Mucosa of gallbladder (tissue), 1 donor: ENCODE measurements around the gene TPR. TPM values are rescaled to one million over a fixed set of nuclear protein-coding genes. Genes with fewer than 3 reads are reported as not detected.
"Not testable (repeated sequence)": the region's sequence is repeated elsewhere in the genome, so short reads cannot be mapped to it uniquely, and the experiment has no call there.

Source experiments
- DNase-seq: peaks from one replicate; pipeline ENCODE4 v3.0.0-alpha.2; 2020; ENCODE audit warnings: low spot score
- total RNA-seq: library from RNA; stranded (reverse); gene quantifications from one replicate; pipeline ENCODE4 v1.2.1, GENCODE V29; 2021
- donor health status: DM: no; HTN: no; CAD: no.

The TPR gene
- total RNA-seq, result 75.8 TPM

DNA sequence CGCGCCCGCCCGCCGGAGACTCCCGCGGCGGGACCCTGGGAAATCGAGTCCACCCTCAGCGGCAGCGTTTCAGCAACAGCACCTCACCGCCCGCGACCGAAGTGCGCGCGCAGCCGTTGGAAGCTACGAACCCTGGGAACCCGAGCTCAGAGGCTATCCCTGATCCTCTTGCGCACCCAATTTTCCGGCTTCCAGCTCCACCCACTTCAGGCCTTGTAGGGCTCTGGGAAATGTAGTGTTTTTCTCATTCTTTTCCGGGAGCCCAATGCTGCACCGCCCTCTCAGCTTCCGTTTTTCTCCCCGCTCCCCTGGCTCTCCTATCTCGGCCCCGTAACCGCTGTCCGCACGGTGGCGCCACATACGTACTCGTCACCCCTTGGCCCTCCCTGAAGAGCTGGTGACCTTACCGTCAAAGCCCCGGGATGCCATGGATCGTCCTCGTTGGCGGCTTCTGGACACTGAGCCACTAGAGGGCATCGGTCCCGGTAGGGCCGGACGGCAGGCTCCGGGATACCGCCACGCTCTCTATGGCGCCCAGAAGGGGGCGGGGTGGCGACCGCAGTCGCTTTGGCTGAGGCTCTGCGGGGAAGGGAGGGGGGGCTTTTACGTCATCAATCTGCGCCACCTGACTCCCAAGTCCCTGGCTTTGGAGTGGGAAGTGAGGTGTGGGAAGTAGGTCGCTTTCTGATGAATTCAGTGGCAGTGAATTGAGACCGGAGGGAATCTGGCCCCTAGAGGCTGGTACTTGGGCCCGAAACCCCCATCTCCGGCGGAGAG is at the start of gene TPR, which contains the start of gene ODR4:
TSS of gene TPR (minus strand) at position 102 of the 777 bp plus-strand sequence. CDS start 225 bp downstream, outside the sequence.
TSS of gene ODR4 (plus strand) at position 687 of the 777 bp plus-strand sequence. CDS start 3,948 bp downstream, outside the sequence.
- DNase-seq, result peak; percentile 98

GRCh38 chr1:186424539-186424938 is 49.5 kb upstream of the TPR start:
- DNase-seq, result no peak

DNA sequence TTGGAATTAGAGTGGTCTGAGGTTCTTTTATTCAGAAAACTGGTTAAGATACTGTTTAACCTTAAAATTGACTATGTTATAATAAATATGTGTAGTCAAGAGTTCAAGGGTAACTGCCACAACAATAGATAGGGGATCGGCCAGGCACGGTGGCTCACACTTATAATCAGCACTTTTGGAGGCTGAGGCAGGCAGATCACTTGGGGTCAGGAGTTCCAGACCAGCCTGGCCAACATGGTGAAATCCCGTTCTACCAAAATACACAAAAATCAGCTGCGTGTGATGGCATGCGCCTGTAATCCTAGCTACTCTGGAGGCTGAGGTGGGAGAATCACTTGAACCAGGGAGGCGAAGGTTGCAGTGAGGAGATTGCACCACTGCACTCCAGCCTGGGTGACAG is 46.4 kb upstream of the TPR start:
- no peak for DNase-seq

GRCh38 chr1:186420923-186421322 is 45.9 kb upstream of the TPR start:
- no peak for DNase-seq

- DNase-seq, result no peak
Observed at GRCh38 chr1:186420311-186420710, 45.3 kb upstream of the TPR start.

DNA sequence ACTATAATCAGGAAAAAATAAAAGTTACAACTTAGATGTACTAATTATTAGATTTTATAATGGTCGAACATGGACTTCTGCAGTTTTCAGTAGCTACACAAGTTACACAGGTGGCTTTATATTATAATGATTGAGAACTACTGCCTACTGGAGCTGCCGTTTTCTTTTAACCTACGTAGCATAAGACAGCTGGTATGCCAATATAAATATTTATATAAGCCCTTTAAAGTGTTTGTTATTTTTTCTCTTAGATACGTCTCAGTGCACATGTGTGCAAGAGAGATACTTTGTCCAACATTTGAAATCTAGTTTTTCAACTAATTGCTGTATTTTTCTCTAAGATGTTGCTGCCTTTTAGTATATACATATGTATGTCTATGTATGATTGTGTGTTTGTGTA is 43.5 kb upstream of the TPR start:
- DNase-seq, result no peak

- DNase-seq, result no peak
Observed at GRCh38 chr1:186413319-186413718, 38.3 kb upstream of the TPR start.

- DNase-seq, result no peak
Observed at GRCh38 chr1:186409091-186409490, 34.0 kb upstream of the TPR start.

DNA sequence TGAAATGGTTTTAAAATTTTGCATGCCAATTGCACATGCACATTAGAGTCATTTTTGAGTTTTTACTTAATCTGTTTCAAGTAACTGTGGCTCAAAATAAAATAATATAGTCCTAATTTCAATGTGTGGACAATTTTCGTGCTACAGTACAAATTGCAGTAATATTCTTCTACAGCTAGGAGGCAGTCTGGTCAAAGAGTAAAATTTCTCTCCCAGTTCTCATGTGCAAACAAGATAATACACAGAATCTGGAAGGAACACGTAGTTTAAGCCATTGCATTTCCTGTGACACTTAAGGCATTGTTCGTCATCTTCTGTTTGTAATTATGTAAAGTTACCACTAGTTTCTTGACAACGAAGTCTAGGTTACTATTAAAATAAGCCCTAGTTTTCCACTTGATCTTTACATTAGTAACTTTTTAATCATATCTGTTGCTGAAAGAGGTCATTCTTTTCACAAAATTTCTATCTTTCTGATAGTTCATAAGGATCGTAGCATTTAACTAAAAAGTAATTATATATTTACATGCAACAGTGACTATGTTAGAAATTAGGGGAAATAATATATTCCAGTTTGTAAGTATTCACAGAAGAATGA is 29.5 kb upstream of the TPR start:
- no peak for DNase-seq

- no peak for DNase-seq
Observed at GRCh38 chr1:186403632-186404031, 28.6 kb upstream of the TPR start.

- not testable (repeated sequence) for DNase-seq
Observed at GRCh38 chr1:186401446-186401845, 26.4 kb upstream of the TPR start.

GRCh38 chr1:186392711-186393110 is 17.7 kb upstream of the TPR start:
- not testable (repeated sequence) for DNase-seq

DNA sequence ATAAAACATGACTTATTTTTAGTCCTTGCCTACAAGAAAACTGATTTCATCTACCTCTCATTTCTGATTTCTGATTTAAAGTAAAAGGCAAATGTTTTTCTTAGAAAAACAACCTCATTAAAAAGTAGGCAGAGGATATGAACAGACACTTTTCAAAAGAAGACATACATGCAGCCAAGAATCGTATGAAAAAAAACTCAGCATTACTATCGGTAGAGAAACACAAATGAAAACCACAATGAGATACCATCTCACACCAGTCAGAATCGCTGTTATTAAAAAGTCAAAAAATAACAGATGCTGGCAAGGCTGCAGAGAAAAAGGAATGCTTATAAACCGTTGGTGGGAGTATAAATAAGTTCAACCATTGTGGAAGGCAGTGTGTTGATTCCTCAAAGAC is 16.8 kb upstream of the TPR start:
- no peak for DNase-seq

DNA sequence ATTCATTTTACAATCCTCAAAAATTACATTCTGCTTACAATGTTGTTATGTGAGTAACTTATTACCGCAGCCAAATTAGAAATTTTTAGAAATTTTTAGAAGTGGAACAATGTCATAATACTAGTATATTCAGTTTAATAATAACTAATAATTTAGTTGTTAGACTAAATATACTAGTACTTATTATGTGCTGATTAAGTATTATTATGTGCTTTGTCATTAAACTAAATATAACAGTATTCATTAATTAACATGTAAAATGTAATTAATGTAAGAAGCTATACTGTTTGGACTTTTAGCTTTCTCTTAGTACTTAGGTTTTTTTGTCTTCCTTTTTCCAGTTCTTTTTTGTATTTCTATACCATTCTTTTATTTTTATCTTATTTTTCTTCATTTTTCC is 15.9 kb upstream of the TPR start:
- DNase-seq, result no peak

DNA sequence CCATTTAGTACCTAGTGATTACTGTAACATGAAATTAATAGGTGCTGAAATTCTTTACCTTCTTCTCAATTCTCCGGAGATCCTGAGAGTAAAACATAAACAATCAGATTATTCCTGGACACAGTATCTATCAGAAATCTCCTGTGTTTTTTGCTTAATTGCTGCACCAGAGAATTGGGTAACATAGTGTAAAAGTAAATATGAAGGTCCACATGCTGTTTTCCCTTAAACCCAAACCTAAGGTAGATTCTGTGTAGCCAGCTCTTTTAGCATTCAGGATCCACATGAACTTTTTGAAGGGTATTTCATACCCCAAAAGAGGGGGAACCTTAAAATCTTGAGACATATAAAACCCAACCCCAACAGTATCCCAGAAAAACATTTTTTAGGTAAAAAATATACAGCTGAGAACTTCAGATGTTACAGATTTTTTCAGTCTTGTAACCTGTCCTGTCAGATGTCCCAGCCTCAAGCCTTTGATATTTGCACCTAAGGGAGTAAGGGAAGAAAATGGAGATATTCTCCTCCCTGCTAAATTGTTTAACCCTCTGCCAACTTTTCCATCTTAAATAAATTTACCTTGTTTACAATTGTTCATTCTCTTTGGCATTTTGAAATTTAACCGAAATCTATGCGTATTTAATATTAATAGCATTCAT is 11.8 kb upstream of the TPR start:
- DNase-seq, result no peak

DNA sequence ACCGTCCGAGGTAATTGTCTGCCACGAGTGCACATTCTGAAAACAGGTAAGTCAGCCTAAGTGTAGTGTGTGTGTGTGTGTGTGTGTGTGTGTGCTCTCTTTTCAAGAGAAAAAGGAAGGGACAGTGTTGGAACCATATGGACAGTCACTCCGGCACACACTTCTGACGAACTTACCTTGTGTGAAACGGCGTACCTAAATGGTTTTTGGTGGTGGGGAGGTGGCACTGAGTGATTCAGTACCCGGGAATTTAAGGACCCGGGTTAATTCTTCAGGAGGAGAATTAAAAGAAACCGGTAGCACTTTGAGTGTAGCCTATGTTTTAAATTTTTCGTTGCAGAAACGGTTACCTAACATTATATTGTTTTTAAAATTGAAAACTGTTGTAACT is 871 bp upstream of the TPR start:
- no peak for DNase-seq

- peak; percentile 14 for DNase-seq
Observed at GRCh38 chr1:186374303-186375151, 526 bp downstream of the TPR start.

DNA sequence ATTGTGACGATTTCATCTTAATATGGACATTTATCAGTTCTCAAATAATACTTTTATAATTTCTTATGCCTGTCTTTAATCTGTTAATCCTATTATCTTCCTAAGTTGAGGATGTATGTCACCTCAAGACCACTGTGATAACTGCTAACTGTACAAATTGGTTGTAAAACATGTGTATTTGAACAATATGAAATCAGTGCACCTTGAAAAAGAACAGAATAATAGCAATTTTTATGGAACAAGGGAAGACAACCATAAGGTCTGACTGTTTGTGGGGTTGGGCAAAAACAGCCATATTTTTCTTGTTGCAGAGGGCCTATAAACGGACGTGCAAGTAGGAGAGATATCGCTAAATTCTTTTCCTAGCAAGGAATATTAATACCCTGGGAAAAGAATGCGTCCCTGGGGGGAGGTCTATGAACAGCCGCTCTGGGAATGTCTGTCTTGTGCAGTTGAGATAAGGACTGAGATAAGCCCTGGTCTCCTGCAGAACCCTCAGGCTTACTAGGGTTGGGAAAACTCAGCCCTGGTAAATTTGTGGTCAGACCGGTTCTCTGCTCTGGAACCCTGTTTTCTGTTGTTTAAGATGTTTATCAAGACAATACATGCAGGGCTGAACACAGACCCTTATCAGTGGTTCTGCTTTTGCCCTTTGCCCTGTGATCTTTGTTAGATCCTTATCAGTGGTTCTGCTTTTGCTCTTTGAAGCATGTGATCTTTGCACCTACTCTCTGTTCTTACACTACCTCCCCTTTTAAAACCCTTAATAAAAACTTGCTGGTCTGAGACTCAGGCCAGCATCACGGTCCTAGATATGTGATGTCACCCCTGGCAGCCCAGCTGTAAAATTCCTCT is 27.0 kb downstream of the TPR start:
- not testable (repeated sequence) for DNase-seq

- DNase-seq, result no peak
Observed at GRCh38 chr1:186340772-186341171, 34.3 kb downstream of the TPR start.

GRCh38 chr1:186337554-186337953 is 37.5 kb downstream of the TPR start:
- DNase-seq, result no peak

- no peak for DNase-seq
Observed at GRCh38 chr1:186330758-186331157, 44.3 kb downstream of the TPR start.
